ENCODE data around the gene TPRX1.

Gene TPRX1

DNA sequence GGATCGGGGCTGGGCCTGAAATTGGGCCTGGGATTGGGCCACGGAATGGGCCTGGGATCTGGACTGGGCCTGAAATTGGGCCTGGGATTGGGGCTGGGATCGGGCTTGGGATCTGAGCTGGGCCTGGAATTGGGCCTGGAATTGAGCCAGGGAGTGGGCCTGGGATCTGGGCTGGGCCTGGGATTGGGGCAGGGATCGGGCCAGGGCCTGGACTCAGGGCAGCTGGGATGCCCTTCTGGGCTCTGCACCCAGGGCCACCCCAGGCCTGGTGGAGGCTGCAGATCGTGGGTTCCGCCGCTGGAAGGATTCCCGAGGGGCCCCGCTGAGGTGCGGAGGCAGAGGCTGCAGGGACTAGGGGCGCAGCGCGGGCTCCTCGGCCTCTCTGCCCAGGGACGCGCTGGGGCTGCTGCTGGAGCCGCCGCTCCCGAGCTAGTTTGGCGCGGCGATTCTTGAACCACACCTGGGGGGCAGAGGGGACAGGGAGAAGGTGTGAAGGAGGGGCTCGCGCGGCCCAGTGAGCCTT lies 1.8 kb downstream of the TPRX1 start:
- TF ChIP-seq, protein P1, sequence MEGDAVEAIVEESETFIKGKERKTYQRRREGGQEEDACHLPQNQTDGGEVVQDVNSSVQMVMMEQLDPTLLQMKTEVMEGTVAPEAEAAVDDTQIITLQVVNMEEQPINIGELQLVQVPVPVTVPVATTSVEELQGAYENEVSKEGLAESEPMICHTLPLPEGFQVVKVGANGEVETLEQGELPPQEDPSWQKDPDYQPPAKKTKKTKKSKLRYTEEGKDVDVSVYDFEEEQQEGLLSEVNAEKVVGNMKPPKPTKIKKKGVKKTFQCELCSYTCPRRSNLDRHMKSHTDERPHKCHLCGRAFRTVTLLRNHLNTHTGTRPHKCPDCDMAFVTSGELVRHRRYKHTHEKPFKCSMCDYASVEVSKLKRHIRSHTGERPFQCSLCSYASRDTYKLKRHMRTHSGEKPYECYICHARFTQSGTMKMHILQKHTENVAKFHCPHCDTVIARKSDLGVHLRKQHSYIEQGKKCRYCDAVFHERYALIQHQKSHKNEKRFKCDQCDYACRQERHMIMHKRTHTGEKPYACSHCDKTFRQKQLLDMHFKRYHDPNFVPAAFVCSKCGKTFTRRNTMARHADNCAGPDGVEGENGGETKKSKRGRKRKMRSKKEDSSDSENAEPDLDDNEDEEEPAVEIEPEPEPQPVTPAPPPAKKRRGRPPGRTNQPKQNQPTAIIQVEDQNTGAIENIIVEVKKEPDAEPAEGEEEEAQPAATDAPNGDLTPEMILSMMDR (IDR thresholded peaks at IDR 0.05; ENCODE audit: borderline replicate concordance, control extremely low read depth, extremely low read depth, insufficient read depth, missing control alignments), result no peak
- DNase-seq (ENCODE audit: low spot score), result no peak
- in situ Hi-C loops (cut with MboI; ENCODE audit: low sequenced_read_pairs, unreplicated experiment), result no loop called here

DNA sequence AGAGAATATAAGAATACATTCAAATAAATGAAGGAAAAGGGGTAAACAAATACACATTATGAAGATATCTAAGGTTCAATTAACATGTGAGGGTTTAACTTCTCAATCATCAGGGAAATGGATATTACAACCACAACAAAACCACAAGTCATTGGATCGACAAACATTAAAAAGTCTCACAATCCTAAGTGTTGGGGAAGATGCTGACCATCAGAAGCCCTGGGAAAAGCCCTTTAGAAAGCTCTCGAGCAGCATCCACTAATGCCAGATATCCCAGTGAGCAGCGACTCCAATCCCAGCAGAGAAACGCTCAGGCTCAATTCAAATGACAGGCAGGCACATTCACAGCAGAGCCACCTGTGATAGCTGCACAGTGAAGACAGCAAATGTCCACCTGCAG lies 3.1 kb downstream of the TPRX1 start:
- TF ChIP-seq, protein P1 (IDR thresholded peaks at IDR 0.05; ENCODE audit: borderline replicate concordance, control extremely low read depth, extremely low read depth, insufficient read depth, missing control alignments), result no peak
- DNase-seq (ENCODE audit: low spot score), result no peak
- in situ Hi-C loops (cut with MboI; ENCODE audit: low sequenced_read_pairs, unreplicated experiment), result no loop called here

DNA sequence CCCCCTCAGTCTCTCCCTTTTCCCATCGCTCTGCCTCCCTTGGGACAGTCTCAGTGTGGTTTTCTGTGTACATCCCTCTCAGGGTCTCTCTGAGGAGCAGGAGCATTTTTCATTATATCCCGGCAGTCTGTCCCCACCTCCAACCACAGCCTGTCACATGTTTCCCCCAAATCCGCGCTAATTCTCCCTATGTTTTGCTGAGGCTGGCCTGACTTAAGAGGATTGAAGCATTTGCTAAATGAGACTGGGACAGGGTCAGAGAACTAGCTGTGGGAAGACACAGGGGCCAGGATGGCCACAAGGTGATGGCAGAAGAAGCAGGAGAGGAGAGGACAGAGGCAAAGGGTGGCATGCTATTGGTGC lies 5.5 kb downstream of the TPRX1 start:
- no peak for DNase-seq (ENCODE audit: low spot score)
- TF ChIP-seq, protein P1 (IDR thresholded peaks at IDR 0.05; ENCODE audit: borderline replicate concordance, control extremely low read depth, extremely low read depth, insufficient read depth, missing control alignments), result no peak
- in situ Hi-C loops (cut with MboI; ENCODE audit: low sequenced_read_pairs, unreplicated experiment), result no loop called here

DNA sequence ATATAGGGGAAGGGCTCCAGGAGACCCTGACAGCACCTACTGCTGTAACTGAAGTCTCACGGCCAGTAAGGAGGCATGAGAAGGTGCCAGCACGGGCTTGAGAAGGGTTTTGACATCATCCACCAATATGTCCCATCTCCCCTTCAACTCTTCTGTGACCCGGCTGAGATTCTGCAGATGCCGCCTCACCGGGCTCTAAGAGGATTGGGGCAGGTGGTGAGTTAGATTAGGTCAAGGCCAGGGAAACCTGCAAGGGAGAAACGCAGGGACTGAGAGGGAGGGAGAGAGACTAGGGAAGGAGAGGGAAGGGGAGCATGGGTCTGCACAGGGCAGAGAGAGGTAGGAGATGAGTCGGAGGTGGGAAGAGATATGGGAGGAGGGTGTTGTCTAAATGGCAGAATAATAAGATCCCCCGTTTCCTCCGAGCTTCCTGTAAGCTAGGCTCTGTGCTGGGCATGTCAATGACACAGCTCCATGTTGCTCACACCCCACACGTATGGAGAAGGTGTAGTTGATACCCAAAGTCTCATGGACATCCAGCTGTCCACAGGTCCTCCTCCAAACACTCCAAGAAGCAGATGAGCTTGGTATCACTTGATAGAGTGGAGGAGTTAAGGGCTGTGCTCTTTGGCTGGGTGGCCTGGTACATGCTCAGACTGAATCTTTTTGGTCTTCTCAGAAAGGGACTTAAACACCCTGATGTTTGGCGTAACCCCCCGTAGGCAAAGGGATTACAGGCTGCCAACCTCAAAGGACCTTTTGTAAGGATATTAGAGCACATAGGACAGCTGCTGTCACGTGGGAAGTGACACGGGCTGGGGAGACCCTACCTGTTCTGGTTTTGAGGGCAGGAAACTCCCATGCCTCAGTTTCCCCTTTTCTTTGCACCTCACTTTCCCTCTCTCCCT lies 6.1 kb downstream of the TPRX1 start:
- in situ Hi-C loops (cut with MboI; ENCODE audit: low sequenced_read_pairs, unreplicated experiment), result no loop called here
- TF ChIP-seq, protein P1 (IDR thresholded peaks at IDR 0.05; ENCODE audit: borderline replicate concordance, control extremely low read depth, extremely low read depth, insufficient read depth, missing control alignments), result no peak
- no peak for DNase-seq (ENCODE audit: low spot score)

DNA sequence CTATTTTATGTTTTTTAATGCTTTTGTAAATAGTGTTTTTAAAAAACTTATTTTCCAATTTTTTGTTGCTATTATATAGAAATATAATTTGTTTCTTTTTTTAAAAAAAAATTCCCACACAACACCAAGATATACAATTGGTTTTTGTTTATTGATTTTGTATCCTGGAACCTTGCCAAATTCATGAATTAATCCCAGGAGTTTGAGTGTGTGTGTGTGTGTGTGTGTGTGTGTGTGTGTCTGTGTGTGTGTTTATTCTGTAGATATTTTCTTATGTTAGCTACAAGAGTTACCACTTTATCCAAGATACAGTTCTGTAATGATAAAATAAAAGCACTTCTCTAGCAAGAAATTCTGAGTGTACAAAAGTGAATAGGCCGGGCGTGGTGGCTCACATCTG lies 7.6 kb downstream of the TPRX1 start:
- DNase-seq (ENCODE audit: low spot score), result no peak
- TF ChIP-seq, protein P1 (IDR thresholded peaks at IDR 0.05; ENCODE audit: borderline replicate concordance, control extremely low read depth, extremely low read depth, insufficient read depth, missing control alignments), result no peak
- in situ Hi-C loops (cut with MboI; ENCODE audit: low sequenced_read_pairs, unreplicated experiment), result no loop called here

DNA sequence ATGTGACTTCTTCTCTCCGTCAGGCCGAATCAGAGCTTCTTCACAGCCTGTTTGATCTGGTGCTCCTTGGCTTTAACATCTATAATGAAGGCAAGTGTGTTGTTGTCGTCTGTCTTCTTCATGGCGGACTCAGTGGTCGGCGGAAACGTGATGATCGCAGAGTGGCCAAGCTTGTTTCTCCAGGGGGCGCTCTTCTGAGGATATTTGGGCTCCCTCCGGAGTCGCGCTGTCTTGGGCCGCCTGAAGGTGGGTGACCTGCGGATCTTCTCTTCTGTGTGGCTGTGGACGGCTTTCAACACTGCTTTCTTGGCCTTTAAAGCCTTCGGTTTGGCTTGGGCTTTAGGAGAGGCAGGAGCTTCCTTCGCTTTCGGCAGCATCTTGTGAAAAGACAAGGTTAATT lies 9.8 kb downstream of the TPRX1 start:
- in situ Hi-C loops (cut with MboI; ENCODE audit: low sequenced_read_pairs, unreplicated experiment), result no loop called here
- TF ChIP-seq, protein P1 (IDR thresholded peaks at IDR 0.05; ENCODE audit: borderline replicate concordance, control extremely low read depth, extremely low read depth, insufficient read depth, missing control alignments), result no peak
- no peak for DNase-seq (ENCODE audit: low spot score)
